Liver (tissue), 9 donors: ENCODE measurements around the gene COPE. TPM values are rescaled to one million over a fixed set of nuclear protein-coding genes. Genes with fewer than 3 reads are reported as not detected.

Experiments used
- DNase-seq: peaks from one replicate; pipeline ENCODE4 v3.0.0-alpha.2; 2017; ENCODE audit warnings: low spot score
- H3K27ac ChIP-seq, 2 donors: one replicate each; pipeline ENCODE4 v1.7.0; 2013; ENCODE audit warnings: inconsistent platforms in 2 of 2, low read length in 2 of 2, control low read depth in 1 of 2, low read depth in 1 of 2, mild to moderate bottlenecking in 1 of 2
- H3K27me3 ChIP-seq, 4 donors: one replicate each; pipeline versions ENCODE4 v1.6.1 to v1.7.0; 2013; ENCODE audit warnings: low read length in 3 of 4, inconsistent platforms in 1 of 4, mild to moderate bottlenecking in 1 of 4, moderate library complexity in 1 of 4; ENCODE audit not compliant: control insufficient read depth in 4 of 4, insufficient read depth in 4 of 4
- H3K36me3 ChIP-seq, 4 donors: one replicate each; pipeline versions ENCODE4 v1.6.1 to v1.7.0; 2013; ENCODE audit warnings: low read length in 3 of 4, mild to moderate bottlenecking in 3 of 4, low read depth in 1 of 4, moderate library complexity in 1 of 4; ENCODE audit not compliant: control insufficient read depth in 4 of 4, insufficient read depth in 3 of 4
- H3K4me1 ChIP-seq, 4 donors: one replicate each; pipeline versions ENCODE4 v1.6.1 to v1.7.0; 2013; ENCODE audit warnings: low read length in 3 of 4, mild to moderate bottlenecking in 3 of 4, moderate library complexity in 1 of 4; ENCODE audit not compliant: control insufficient read depth in 4 of 4, insufficient read depth in 4 of 4
- H3K4me3 ChIP-seq, 3 donors: one replicate each; pipeline versions ENCODE4 v1.6.1 to v1.7.0; 2013; ENCODE audit warnings: low read length in 3 of 3, control low read depth in 1 of 3, low read depth in 1 of 3, mild to moderate bottlenecking in 1 of 3
- H3K9ac ChIP-seq, 2 donors: one replicate each; pipeline ENCODE4 v1.7.0; 2013; ENCODE audit warnings: low read length in 2 of 2, mild to moderate bottlenecking in 2 of 2, moderate library complexity in 2 of 2, control low read depth in 1 of 2, low read depth in 1 of 2
- H3K9me3 ChIP-seq, 4 donors: one replicate each; pipeline versions ENCODE4 v1.6.1 to v1.7.0; 2013; ENCODE audit warnings: low read length in 3 of 4; ENCODE audit not compliant: control insufficient read depth in 4 of 4
- ATF3 ChIP-seq: IDR thresholded peaks from 2 replicates; pipeline ENCODE4 v1.6.1; 2016; ENCODE audit warnings: antibody characterized with exemption
- CTCF ChIP-seq: fragments of 150-350 bp; IDR thresholded peaks from 2 replicates; pipeline ENCODE4 v1.5.1; 2017; ENCODE audit warnings: improper control_type of control experiment, low read depth, low read length; ENCODE audit not compliant: missing input control
- EGR1 ChIP-seq, 2 donors: IDR thresholded peaks; 2 replicates each; pipeline ENCODE4 v1.6.1; 2016 to 2018; ENCODE audit warnings: antibody characterized with exemption in 2 of 2, low read depth in 2 of 2
- FOXA1 ChIP-seq: IDR thresholded peaks from 2 replicates; pipeline ENCODE4 v1.6.1; 2016; ENCODE audit warnings: antibody characterized with exemption
- HNF4G ChIP-seq: IDR thresholded peaks from 2 replicates; pipeline ENCODE4 v1.6.1; 2016; ENCODE audit warnings: antibody characterized with exemption
- JUND ChIP-seq, 2 donors: IDR thresholded peaks; 2 replicates each; pipeline ENCODE4 v1.6.1; 2016; ENCODE audit warnings: antibody characterized with exemption in 2 of 2
- RAD21 ChIP-seq, 2 donors: IDR thresholded peaks; 2 replicates each; pipeline ENCODE4 v1.6.1; 2016; ENCODE audit warnings: antibody characterized with exemption in 2 of 2, mild to moderate bottlenecking in 2 of 2
- RXRA ChIP-seq, 2 donors: IDR thresholded peaks; 2 replicates each; pipeline ENCODE4 v1.6.1; 2017 to 2018; ENCODE audit warnings: antibody characterized with exemption in 2 of 2, mild to moderate bottlenecking in 1 of 2
- TAF1 ChIP-seq: conservative IDR thresholded peaks from 2 replicates; pipeline ENCODE4 v1.6.1; 2016; ENCODE audit warnings: antibody characterized with exemption, mild to moderate bottlenecking
- YY1 ChIP-seq: IDR thresholded peaks from 2 replicates; pipeline ENCODE4 v1.6.1; 2016; ENCODE audit warnings: antibody characterized with exemption, mild to moderate bottlenecking
- WGBS: extraction: QIAGEN DNeasy Blood & Tissue Kit; methylation state at CpG from one replicate; pipeline ENCODE4 v1.1.7; 2013; 5-methylcytosine and 5-hydroxymethylcytosine counted together
- polyA plus RNA-seq, 2 donors: library from polyadenylated mRNA; stranded (reverse) in 1 of 2; unstranded in 1 of 2; fragments of 200-250 nt in 1 of 2; fragments of >200 nt in 1 of 2; fragmentation: Nextera tagmentation in 1 of 2; extraction: Ambion mirVana in 1 of 2; gene quantifications; one replicate each; pipeline versions ENCODE4 v1.2.1 to v1.2.3, GENCODE V29; 2013 to 2015
- total RNA-seq, 2 donors: library from RNA; depleted of rRNA; stranded (reverse); fragments of >200 nt; gene quantifications; one replicate each; pipeline ENCODE4 v1.2.3, GENCODE V29; 2014
- TF ChIP-seq, protein P1 (sequence below): IDR thresholded peaks from 2 replicates; pipeline ENCODE4 v1.6.1; 2016; ENCODE audit warnings: antibody characterized with exemption, mild to moderate bottlenecking
- TF ChIP-seq, protein P2 (sequence below): IDR thresholded peaks from 2 replicates; pipeline ENCODE4 v1.6.1; 2016; ENCODE audit warnings: antibody characterized with exemption
- TF ChIP-seq, protein P3 (sequence below): IDR thresholded peaks from 2 replicates; pipeline ENCODE4 v1.6.1; 2016; ENCODE audit warnings: antibody characterized with exemption
- donor health status: healthy.
- donor health status: healthy.
- donor health status: healthy.
- donor health status: healthy.
- donor health status: healthy.

Gene COPE
- total and polyA plus RNA-seq, 4 donors: 103 to 204 (median 142) TPM

DNA sequence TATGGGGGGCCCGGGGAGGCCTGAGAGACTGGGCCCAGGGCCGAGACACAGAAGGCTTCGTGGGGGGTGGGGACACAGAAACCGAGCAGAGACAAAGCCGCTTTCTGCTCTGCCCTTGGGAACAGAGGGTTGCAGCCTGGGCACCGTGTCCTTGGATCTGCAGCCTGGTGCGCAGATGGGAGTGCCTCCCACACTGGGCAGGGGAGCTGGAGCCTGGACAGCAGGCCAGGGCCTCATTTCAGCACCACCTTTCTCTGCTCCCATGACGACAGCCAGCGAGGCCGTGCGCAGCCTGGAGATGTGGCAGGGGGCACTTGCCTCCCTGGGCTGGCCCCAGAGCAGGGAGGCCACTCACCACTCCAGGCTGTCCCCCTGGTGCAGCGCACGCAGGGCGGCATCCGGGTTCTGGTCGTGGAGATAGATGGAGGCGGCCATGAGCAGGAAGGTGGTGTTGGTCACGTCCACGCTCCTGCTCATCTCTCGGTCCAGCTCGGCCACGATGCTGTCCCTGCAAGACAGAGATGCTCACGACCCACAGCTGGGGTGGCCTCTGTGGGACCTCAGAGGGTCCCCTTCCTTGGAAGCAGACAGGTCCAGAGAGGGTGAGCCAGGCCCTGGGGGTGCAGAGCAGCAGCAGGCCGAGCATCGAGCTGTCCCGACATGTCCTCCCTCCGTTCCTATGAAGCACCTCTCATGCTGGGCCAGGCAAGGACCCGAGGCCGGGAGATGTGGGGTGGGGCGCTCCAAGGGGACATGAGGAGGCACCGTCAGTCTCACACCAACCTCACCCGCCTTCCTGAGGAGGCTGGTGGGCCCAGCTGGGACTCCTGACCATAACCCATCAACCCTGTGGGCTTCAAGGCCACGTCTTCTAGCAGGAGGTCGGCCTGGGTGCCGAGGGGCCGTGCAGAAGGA is 12.3 kb downstream of the COPE start:
- Histone ChIP-seq H3K4me3 (no peak overlapping the region), H3K9me3 (no peaks in the 10 kb centered on the region), H3K4me1 (no peaks in the 10 kb centered on the region), H3K36me3 (peaks cover 4 to 61% (median 18%) of the 10 kb centered on the region in 4 donors), H3K27ac (no peak overlapping the region), H3K27me3 (no peaks in the 10 kb centered on the region), H3K9ac (no peak overlapping the region)
- 95% methylated on average over 36 of the region's 36 CpGs for WGBS
- no peak for DNase-seq
- TF ChIP-seq CTCF (no peak), YY1 (no peak), RAD21 (IDR thresholded peaks at IDR 0.05) (no peak), RXRA (IDR thresholded peaks at IDR 0.05) (no peak), JUND (IDR thresholded peaks at IDR 0.05) (no peak), TAF1 (no peak), HNF4G (no peak), EGR1 (IDR thresholded peaks at IDR 0.05; ENCODE audit: low read depth in 2 of 2) (no peak), FOXA1 (no peak), ATF3 (no peak)
- TF ChIP-seq, protein P1, sequence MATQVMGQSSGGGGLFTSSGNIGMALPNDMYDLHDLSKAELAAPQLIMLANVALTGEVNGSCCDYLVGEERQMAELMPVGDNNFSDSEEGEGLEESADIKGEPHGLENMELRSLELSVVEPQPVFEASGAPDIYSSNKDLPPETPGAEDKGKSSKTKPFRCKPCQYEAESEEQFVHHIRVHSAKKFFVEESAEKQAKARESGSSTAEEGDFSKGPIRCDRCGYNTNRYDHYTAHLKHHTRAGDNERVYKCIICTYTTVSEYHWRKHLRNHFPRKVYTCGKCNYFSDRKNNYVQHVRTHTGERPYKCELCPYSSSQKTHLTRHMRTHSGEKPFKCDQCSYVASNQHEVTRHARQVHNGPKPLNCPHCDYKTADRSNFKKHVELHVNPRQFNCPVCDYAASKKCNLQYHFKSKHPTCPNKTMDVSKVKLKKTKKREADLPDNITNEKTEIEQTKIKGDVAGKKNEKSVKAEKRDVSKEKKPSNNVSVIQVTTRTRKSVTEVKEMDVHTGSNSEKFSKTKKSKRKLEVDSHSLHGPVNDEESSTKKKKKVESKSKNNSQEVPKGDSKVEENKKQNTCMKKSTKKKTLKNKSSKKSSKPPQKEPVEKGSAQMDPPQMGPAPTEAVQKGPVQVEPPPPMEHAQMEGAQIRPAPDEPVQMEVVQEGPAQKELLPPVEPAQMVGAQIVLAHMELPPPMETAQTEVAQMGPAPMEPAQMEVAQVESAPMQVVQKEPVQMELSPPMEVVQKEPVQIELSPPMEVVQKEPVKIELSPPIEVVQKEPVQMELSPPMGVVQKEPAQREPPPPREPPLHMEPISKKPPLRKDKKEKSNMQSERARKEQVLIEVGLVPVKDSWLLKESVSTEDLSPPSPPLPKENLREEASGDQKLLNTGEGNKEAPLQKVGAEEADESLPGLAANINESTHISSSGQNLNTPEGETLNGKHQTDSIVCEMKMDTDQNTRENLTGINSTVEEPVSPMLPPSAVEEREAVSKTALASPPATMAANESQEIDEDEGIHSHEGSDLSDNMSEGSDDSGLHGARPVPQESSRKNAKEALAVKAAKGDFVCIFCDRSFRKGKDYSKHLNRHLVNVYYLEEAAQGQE: no peak
- TF ChIP-seq, protein P2, sequence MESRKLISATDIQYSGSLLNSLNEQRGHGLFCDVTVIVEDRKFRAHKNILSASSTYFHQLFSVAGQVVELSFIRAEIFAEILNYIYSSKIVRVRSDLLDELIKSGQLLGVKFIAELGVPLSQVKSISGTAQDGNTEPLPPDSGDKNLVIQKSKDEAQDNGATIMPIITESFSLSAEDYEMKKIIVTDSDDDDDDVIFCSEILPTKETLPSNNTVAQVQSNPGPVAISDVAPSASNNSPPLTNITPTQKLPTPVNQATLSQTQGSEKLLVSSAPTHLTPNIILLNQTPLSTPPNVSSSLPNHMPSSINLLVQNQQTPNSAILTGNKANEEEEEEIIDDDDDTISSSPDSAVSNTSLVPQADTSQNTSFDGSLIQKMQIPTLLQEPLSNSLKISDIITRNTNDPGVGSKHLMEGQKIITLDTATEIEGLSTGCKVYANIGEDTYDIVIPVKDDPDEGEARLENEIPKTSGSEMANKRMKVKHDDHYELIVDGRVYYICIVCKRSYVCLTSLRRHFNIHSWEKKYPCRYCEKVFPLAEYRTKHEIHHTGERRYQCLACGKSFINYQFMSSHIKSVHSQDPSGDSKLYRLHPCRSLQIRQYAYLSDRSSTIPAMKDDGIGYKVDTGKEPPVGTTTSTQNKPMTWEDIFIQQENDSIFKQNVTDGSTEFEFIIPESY: no peak
- TF ChIP-seq, protein P3, sequence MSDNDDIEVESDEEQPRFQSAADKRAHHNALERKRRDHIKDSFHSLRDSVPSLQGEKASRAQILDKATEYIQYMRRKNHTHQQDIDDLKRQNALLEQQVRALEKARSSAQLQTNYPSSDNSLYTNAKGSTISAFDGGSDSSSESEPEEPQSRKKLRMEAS: no peak
